Inferior parietal cortex (tissue), 1 donor: ENCODE measurements around the gene GALNT17.

Experiments used
- DNase-seq: peaks from one replicate; pipeline ENCODE4 v3.0.0-alpha.2; 2016; ENCODE audit errors: extremely low spot score

The GALNT17 gene

DNA sequence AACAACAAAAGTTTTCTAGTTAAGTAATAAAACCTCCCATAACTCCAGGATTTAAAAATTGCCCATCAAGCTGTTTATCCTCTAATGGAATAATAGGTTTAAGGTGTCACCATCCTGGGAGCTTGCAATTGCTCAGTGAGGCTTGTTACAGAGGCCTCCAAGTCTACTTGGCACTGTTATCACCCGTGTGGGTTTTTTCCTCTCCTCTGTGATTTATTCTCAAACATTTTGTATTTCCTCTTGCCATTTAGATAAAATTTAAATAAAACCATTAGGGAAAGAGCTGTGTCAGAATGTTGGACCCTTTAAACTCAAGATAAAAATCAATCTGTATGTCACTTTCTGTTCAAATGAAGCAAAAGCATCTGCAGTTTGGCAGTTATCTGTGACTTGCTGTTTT lies 202.6 kb downstream of the GALNT17 start:
- DNase-seq = no peak

DNA sequence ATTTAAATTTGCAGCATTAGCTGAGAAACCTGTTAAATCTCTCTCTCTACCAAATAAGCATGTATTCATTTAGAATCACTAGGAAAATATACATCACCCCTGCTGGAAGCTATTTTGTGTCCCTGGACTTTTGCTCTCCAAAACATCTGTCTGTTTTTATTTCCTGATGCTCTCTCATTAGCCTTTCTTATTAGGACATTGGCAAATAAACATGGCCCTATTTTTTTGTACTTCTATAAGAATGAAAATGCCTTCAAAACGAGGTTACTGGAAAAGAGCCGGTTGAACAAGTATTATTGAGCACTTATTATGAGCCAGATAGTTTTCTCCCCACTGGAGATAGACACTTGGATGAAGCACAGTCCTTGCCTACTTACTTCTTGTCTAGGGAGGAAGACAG lies 206.9 kb downstream of the GALNT17 start:
- no peak for DNase-seq

DNA sequence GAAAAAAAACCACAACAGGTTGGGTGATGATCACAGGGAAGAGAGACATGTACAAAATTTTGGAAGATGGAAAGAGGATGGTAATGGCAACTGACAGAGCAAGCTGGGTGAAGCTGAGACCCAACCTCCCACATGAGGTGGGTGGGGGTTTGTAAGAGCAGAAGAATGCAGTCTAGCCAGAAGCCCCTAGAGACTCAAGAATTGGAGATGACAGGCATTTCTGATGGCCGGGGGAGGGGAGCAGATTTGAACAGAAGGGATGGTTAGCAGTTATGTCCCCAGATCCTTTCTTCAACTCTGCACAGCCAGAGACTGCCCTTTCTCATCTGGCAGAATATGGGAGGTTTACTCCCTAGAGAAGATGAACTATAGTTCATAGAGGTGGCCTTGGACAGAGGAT lies 208.0 kb downstream of the GALNT17 start:
- DNase-seq = no peak

DNA sequence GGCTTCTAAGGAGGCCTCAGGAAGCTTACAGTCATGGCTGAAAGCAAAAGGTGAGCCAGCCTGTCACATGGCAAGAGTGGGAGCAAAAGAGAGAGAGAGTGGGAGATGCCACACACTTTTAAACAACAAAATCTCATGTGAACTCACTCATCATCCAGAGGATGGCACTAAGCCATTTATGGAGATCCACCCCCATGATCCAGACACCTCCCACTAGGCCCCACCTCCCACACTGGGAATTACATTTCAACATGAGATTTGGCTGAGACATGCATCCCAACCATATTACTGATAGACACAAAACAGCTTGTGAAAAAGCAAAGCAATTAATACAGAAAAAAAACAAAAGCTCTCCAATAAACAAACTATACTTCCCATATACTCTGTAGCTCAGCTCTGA lies 210.3 kb downstream of the GALNT17 start:
- DNase-seq = no peak

GRCh38 chr7:71343039-71343438 lies 211.1 kb downstream of the GALNT17 start:
- DNase-seq = no peak

- DNase-seq = no peak
Measured at GRCh38 chr7:71343892-71344291, 211.9 kb downstream of the GALNT17 start.

DNA sequence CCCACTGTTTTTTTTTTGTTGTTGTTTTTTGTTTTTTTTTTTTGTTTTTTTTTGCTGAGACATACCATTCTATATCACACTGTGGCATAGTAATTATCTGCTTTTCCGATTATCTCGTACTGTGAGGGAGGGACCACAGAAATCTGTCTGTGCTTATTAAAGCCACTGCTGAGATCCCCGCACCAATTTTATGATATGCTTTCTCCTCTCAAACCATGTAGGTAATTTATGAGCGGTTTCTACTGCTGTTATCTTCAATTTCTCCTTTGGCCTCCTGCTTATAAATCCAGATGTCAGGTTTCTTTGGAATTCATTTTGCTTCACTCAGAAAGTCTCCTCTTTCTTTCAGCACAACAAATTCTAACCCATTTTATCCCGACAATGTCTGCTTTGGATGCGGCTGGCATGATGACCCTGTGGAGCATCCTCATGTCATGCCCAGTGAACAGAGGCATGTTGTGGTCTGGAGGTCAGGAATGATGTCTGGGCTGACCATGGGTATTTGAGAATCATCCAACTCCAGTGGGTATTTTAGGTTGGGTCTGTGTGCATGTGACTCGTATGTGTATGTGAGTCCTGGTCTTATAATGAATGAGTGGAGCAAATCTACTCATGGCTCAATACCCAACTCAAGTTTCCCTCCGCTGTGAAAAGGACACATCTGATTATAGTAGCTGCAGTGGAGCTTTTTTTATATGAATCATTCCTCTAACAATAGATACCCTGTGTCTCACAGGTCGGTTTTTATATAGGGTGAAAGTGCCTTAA lies 213.4 kb downstream of the GALNT17 start:
- DNase-seq = no peak

DNA sequence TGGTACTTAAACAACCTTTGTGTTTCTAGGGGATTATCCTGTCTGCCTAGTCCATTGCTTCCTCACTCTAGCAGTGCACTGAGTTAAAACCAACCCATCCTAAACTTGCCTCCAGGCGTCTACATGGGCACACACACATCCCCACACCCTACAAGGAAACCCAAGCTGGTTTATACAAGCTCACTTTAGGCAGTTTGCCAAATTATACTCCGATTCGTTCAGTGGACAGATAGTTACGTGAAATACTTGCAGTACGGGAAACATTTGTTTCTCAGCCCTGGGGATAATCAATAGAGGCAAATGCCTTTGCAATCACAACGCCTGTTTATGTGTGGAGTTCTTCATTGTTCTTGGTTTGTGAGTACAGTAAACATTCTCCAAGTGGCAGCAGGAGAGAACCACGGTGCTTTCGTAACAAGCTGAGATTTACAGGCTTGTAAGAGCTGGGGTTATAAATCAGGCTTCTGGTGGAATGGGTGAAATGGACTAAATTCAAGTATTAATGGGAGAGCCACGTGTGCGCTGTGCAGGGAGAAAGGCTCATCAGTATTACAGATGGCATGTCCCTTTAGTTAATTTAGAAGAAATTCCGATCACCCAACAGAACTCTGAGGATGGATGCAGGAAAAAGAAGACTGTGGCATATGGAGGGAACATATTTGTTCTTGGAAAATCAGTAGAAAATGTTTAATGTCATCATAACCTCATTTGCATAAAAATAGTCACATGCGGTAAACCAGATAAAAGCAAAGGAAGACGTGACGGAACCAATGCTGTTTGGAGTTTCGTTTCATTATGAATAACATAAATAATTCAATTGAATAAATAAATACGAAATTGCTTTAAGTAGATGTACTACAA lies 217.1 kb downstream of the GALNT17 start:
- DNase-seq = no peak

DNA sequence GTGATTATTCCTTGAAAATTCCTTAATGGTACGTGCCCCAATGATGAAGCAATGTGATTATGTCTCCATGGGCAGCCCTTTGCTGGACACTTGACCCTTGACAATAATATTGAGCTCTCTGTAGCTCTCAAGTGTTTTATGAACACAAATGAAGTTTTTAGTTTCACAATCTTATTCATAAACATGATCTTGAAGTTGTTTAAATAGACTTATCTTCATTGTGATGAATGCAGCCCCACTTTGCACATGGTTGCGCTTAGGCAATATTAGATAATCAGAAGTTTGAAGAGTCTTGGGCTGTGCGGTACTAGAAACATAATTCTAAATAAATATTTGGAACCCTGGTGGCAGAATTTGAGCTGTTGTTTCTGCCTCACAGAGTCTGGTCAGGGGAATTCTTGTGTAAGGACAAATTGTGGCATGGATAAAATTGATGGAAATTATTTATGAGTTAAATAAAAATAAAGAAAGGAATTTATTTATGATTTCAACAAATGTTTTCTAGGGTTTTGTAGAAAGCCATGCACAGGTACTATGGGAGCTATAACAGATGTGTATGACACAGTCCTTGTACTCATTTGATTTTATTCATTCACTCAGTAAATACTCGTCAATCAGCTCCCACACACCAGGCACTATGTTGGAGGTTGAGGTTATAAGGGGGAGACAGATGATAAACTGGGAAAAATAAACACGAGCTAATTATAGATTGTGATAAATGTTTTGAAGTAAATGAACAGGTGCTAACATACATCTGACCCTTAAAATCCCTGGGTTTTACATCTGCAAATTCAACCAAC lies 217.9 kb downstream of the GALNT17 start:
- no peak for DNase-seq

DNA sequence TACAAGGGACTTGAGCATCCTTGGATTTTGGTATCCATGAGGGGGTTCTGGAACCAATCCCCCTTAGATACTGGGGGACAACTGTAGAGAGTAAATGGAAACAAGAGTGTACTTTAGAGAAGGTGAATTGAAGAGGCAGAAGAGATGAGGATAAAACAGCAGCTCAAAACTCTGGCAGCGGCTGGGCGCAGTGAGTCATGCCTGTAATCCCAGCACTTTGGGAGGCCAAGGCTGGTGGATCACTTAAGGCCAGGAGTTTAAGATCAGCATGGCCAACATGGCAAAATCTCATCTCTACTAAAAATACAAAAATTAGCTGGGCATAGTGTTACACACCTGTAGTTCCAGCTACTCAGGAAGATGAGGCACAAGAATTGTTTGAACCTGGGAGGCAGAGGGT lies 218.7 kb downstream of the GALNT17 start:
- DNase-seq = no peak

DNA sequence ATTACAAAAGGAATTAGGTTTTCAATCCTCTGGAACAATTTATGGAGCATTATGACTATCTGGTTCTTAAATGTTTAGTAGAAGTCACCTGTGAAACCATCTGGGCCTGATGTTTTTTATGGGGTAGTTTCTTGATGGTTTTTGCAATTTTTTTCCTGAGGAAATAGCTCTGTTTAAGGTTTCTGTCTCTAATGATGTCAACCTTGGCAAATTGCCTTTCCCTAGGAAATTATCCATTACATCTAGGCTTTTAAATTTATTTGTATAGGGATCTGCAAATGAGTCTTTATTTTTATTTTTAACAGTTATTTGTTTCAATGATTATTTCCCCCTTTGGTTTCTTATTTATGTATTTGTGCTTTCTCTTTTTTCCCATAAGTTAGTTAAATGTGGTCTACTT lies 222.8 kb downstream of the GALNT17 start:
- no peak for DNase-seq

- no peak for DNase-seq
Measured at GRCh38 chr7:71361451-71362032, 229.6 kb downstream of the GALNT17 start.

DNA sequence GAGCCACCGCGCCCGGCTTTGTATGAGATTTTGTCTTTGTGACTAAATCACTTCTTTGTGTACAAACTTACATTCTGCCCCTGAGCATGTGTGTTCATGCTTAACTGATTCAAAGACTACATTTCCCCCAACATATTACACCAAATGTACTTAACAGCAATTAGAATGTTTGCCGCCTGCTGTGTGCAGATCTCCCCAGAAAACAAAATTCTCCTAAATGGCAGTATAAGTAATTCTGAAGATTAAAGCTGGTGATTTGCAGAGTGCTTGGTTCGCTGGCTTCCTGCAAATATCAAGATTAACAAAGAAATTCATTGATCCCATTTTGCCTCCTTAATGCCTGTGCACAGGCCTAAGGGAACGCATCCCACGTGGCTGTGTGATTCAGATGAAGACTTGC lies 230.3 kb downstream of the GALNT17 start:
- no peak for DNase-seq

DNA sequence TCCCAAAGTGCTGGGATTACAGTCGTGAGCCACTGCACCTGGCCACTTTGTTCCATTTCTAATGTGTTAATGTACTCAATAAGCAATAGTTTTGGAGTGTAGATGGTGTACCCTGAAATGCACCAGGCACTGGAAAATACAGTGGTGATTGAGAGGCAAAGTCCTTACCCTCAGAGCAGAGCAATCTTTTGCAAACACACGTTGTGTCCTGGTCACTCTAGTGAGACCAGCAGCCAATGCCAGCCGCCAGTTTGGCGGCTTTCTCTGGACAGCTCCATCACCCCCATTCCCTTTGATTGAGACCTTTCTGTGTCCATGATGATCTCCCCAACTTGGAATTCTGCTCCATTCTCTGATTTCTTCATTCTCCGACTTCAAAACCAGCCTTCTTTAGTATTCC lies 231.3 kb downstream of the GALNT17 start:
- DNase-seq = no peak

DNA sequence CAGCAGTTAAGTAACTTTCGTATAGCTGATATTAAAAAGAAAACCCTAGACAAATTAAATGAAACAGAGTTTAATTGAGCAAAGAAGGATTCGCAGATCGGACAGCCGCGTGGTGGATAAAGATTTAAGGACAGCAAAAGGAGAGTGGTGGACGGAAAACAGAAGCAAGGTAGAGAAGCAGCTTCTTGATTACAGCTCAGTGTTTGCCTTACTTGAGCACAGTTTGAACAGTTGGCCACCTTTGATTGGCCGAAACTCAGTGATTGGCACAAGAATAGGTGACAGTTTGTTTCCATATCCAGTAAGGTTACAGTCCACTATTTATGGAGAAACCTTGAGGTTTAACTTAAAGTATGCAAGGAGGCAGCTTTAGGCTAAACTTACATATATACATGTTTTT lies 231.7 kb downstream of the GALNT17 start:
- no peak for DNase-seq

DNA sequence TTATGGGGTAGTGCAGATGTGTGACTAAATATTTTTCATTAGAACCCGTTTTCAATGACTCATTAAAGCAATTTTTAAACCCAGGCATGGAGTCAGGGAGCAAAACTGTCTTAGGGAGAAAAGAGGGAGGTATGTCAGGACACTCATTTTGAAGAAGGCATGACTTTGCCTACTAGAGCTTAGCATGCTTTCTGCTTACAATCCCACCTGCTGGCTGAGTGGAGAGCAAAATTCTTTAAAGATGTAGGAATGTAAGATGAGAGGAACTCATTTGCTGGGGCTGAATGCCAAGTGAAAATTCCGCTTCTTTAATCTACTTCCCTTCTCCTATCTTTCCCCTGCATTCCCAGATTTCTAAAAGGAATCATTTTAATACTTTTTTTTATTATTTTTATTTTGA lies 232.6 kb downstream of the GALNT17 start:
- no peak for DNase-seq

DNA sequence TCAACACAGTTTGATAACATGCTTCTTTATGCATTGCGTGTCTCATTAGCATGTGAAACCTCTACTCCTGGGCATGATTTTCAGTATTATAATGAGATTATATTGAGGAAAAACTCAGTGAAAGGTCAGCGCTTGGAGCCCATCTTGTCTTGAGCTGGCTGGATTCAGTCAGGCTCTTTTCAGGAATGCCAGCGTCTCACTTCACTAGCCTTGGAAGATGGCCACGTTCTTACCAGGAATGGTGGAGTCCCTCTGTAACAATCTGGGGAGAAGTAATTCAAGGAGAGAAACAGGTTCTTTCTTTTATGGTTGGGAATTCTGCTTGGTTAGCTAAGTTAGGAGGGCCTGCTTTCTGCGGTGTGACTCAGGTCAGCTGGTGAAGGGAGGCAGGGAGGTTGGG lies 241.0 kb downstream of the GALNT17 start:
- DNase-seq = no peak

DNA sequence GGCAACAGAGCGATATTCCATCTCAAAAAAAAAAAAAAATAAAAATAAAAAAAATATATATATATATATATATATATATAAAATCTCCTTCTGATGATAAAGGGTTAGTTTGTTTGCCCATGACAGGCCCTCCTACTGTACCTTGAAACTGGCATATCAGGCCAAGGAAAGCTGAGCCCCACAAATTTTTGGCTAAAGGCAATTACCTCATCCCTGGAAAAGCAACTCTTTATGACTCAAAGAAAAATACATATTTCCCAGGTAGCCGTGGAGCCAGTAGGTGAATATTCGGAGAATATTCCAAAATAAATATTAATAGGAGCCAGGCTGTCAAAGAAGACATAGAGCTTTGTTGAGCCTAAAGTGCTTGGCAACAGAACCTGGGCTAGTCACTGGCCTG lies 245.1 kb downstream of the GALNT17 start:
- DNase-seq = no peak

- DNase-seq = no peak
Measured at GRCh38 chr7:71377469-71377868, 245.5 kb downstream of the GALNT17 start.

- no peak for DNase-seq
Measured at GRCh38 chr7:71384094-71384493, 252.2 kb downstream of the GALNT17 start.

DNA sequence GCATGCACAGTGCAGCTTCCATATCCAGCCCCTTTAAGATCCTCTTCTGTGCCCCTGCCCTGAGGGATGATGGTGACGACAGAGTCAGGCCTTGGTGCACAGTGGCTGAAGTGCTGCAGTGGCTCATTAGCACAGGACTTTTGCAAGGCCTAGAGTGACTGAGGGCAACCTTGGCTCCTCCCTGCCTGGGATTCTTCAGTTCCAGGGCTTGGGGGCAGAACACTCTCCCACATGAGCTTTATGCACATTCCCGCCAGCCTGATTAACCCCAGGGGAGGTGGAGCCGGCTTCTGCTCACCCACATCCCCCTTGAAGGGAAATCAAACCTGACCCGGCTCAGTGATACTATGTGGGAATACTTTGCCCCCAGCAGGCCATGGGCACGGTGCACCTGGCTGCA lies 253.4 kb downstream of the GALNT17 start:
- no peak for DNase-seq

- no peak for DNase-seq
Measured at GRCh38 chr7:71386152-71386785, 254.3 kb downstream of the GALNT17 start.
